PFSK-1 (cell line): ENCODE measurements around the gene MRPL21.

Source experiments
- FOXP2 ChIP-seq: optimal IDR thresholded peaks from 2 replicates; pipeline ENCODE3; 2011; ENCODE audit warnings: borderline replicate concordance, control low read depth, inconsistent platforms; ENCODE audit not compliant: insufficient read depth; ENCODE audit errors: extremely low read length, extremely low read depth
- POLR2AphosphoS5 ChIP-seq: IDR thresholded peaks from 2 replicates; pipeline ENCODE4 v1.6.1; 2012; ENCODE audit warnings: low read depth, mild to moderate bottlenecking, control low read depth, low read length, moderate library complexity
- REST ChIP-seq, 2 experiments: IDR thresholded peaks; 2 replicates each; pipeline versions ENCODE4 v1.6.1 to v1.8.0; 2011 to 2012; ENCODE audit warnings: low read depth in 2 of 2, low read length in 2 of 2, control low read depth in 1 of 2, inconsistent platforms in 1 of 2, mild to moderate bottlenecking in 1 of 2, moderate library complexity in 1 of 2; ENCODE audit not compliant: insufficient read depth in 1 of 2
- SIN3A ChIP-seq: IDR thresholded peaks from 2 replicates; pipeline ENCODE4 v1.6.1; 2012; ENCODE audit warnings: mild to moderate bottlenecking, low read length, moderate library complexity, borderline replicate concordance; ENCODE audit not compliant: insufficient read depth
- TAF1 ChIP-seq: IDR thresholded peaks from 2 replicates; pipeline ENCODE4 v1.6.1; 2012; ENCODE audit warnings: low read length, control low read depth, borderline replicate concordance; ENCODE audit not compliant: insufficient read depth

GRCh38 chr11:68867066-68867465, 36.6 kb downstream of the MRPL21 start:
- TF ChIP-seq REST (IDR thresholded peaks at IDR 0.05; ENCODE audit: insufficient read depth in 1 of 2, low read depth in 2 of 2, low read length in 2 of 2) (no peak), SIN3A (no peak), FOXP2 (no peak), POLR2AphosphoS5 (no peak), TAF1 (no peak)
